OCI-LY7 (cell line): ENCODE measurements around the gene CISTR.
A peak's percentile ranks its signal among the peaks of the same experiment; 100 is the strongest.

ENCODE experiments used
- CTCF ChIP-seq: fragments of 200-600 bp; sonication (generic); conservative IDR thresholded peaks from 2 replicates; pipeline ENCODE4 v1.5.1; 2014; ENCODE audit warnings: mild to moderate bottlenecking, antibody characterized with exemption, low read length, moderate library complexity, mixed read lengths
- EZH2phosphoT487 ChIP-seq: fragments of 200-600 bp; sonication (generic); IDR thresholded peaks from 2 replicates; pipeline ENCODE4 v1.6.1; 2018; ENCODE audit warnings: low read depth, borderline replicate concordance, mild to moderate bottlenecking, mixed run types, antibody characterized with exemption, low read length, moderate library complexity, mixed read lengths

- TF ChIP-seq CTCF: peak; percentile 100
- TF ChIP-seq EZH2phosphoT487: no peak
Measured at GRCh38 chr12:53746592-53747092, 5.1 kb downstream of the CISTR start.
